ENCODE data around the gene NXPH3.

DNA sequence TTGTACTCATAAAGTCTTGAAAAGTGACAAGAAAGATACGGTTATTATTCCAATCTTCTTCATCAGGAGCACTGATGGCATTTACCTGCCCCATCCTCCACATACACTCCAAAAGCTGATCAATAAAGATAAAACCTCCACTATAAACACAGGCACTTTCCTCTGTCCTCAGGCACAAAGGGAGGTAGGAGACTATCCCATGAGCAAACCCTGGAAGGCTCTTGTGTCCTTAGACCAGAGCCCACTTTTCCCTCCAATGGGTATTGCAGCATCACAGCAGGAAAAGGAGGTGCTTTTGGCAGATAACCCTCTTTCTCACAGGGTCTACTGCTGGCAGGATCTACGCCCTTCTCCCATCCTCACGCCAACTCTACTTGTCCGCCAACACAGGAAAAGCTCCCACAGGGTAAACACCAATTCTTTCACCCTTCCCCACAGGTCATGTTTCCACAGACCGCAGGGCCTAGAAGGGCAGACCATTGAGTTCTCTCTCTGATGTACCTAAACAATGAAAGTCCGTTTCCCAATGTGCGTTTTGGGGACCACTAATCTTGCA lies 28.7 kb downstream of the NXPH3 start:
- TF ChIP-seq, protein P1, sequence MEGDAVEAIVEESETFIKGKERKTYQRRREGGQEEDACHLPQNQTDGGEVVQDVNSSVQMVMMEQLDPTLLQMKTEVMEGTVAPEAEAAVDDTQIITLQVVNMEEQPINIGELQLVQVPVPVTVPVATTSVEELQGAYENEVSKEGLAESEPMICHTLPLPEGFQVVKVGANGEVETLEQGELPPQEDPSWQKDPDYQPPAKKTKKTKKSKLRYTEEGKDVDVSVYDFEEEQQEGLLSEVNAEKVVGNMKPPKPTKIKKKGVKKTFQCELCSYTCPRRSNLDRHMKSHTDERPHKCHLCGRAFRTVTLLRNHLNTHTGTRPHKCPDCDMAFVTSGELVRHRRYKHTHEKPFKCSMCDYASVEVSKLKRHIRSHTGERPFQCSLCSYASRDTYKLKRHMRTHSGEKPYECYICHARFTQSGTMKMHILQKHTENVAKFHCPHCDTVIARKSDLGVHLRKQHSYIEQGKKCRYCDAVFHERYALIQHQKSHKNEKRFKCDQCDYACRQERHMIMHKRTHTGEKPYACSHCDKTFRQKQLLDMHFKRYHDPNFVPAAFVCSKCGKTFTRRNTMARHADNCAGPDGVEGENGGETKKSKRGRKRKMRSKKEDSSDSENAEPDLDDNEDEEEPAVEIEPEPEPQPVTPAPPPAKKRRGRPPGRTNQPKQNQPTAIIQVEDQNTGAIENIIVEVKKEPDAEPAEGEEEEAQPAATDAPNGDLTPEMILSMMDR (IDR thresholded peaks at IDR 0.05) = no peak
- no peak for TF ChIP-seq POLR2A (IDR thresholded peaks at IDR 0.05)

Measured in uterus (tissue), 2 donors.